Kasumi-1 (cell line): ENCODE measurements around the gene IRF2.
A peak's percentile ranks its signal among the peaks of the same experiment; 100 is the strongest.

Experiments
- DNase-seq, 2 experiments: peaks; one replicate each; lab custom pipeline; 2025; lab: John Stamatoyannopoulos, UW

IRF2 gene

GRCh38 chr4:184368290-184368689 is 106.1 kb downstream of the IRF2 start:
- DNase-seq = no peak

- no peak for DNase-seq
Measured at GRCh38 chr4:184364100-184364921, 110.0 kb downstream of the IRF2 start.

- no peak for DNase-seq
Measured at GRCh38 chr4:184363258-184363657, 111.1 kb downstream of the IRF2 start.

GRCh38 chr4:184362396-184362795 is 112.0 kb downstream of the IRF2 start:
- no peak for DNase-seq

GRCh38 chr4:184361443-184361842 is 112.9 kb downstream of the IRF2 start:
- no peak for DNase-seq

- DNase-seq = no peak
Measured at GRCh38 chr4:184359888-184360287, 114.5 kb downstream of the IRF2 start.

- no peak for DNase-seq
Measured at GRCh38 chr4:184358521-184359232, 115.7 kb downstream of the IRF2 start.

- DNase-seq = no peak
Measured at GRCh38 chr4:184357772-184358171, 116.6 kb downstream of the IRF2 start.

- no peak for DNase-seq
Measured at GRCh38 chr4:184357165-184357564, 117.2 kb downstream of the IRF2 start.

GRCh38 chr4:184356366-184356765 is 118.0 kb downstream of the IRF2 start:
- no peak for DNase-seq

GRCh38 chr4:184355857-184356256 is 118.5 kb downstream of the IRF2 start:
- no peak for DNase-seq

- DNase-seq = peak; percentile 99
Measured at GRCh38 chr4:184355111-184355604, 119.2 kb downstream of the IRF2 start.

- no peak for DNase-seq
Measured at GRCh38 chr4:184352891-184353290, 121.5 kb downstream of the IRF2 start.

GRCh38 chr4:184351560-184352451 is 122.5 kb downstream of the IRF2 start:
- no peak for DNase-seq

- DNase-seq = no peak
Measured at GRCh38 chr4:184350964-184351363, 123.4 kb downstream of the IRF2 start.

- no peak for DNase-seq
Measured at GRCh38 chr4:184350213-184350817, 124.0 kb downstream of the IRF2 start.

GRCh38 chr4:184349283-184350039 is 124.9 kb downstream of the IRF2 start:
- DNase-seq = peak; percentile 17 to 30

GRCh38 chr4:184348311-184349233 is 125.8 kb downstream of the IRF2 start:
- no peak for DNase-seq

- peak; percentile 98 for DNase-seq
Measured at GRCh38 chr4:184347251-184348239, 126.8 kb downstream of the IRF2 start.
